GM19455 (cell line): ENCODE results near the gene INTS7.
"Not testable (repeated sequence)": the region's sequence is repeated elsewhere in the genome, so short reads cannot be mapped to it uniquely, and the experiment has no call there.

ENCODE experiments used
- ATAC-seq: cut with Tn5 transposase; IDR thresholded peaks from one replicate; pipeline ENCODE4 v1.9.1; 2021; ENCODE audit not compliant: unreplicated experiment

The INTS7 gene

DNA sequence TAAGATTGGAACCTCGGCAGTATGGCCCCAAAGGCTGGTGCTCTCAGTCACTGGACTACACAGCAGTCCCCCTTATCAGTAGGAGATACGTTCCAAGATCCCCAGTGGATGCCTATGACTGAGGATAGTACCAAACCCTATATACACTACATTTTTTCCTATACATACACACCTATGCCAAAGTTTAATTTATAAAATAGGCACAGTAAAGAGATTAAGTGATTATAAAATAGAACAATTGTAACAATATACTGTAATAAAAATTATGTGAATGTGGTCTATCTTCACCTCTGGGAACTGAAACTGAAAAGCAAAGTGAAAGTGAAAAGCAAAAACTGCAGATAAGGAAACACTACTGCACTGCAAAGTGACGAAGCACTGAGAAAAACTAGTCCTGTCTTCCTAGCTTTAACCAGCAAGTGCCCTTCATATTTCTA, 96.8 kb downstream of the INTS7 start:
- no peak for ATAC-seq

DNA sequence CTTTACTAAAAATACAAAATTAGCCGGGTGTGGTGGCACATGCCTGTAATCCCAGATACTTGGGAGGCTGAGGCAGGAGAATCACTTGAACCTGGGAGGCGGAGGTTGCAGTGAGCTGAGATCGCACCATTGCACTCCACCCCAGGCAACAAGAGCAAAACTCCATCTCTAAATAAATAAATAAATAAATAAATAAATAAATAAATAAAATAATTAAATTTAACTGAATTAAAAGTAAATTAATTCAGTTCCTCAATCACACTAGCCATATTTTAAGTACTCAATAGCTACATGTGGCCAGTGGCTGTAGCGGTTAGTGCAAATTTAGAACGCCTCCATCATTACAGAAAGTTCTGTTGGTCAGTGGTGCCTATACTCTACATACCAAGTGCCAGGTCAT, 97.9 kb downstream of the INTS7 start:
- ATAC-seq, result not testable (repeated sequence)

DNA sequence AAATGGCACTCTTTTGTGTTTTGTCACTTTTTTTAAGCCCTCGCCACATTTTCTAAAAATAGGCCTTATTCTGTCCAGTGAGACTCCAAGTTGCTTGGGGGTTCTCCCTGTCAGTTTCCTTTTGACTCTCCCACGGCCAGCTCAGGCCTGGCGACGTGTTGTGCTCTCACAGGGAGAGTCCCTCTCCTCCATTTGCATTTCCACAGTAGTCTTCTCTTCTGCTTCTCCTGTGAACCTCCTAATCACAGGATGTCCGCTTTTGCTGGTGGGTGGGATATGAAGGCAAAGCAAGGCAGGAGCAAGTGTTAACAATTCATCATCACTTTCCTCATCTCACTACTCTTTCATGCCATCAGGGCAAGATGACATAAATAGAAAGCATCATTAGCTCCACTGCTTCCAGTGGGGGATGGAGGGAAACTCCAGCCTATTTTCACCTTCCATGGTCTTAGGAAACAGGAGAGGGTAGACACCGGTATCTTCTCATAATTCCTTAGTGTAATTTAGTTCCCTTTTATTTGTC, 99.8 kb downstream of the INTS7 start:
- peak; percentile 65 for ATAC-seq

DNA sequence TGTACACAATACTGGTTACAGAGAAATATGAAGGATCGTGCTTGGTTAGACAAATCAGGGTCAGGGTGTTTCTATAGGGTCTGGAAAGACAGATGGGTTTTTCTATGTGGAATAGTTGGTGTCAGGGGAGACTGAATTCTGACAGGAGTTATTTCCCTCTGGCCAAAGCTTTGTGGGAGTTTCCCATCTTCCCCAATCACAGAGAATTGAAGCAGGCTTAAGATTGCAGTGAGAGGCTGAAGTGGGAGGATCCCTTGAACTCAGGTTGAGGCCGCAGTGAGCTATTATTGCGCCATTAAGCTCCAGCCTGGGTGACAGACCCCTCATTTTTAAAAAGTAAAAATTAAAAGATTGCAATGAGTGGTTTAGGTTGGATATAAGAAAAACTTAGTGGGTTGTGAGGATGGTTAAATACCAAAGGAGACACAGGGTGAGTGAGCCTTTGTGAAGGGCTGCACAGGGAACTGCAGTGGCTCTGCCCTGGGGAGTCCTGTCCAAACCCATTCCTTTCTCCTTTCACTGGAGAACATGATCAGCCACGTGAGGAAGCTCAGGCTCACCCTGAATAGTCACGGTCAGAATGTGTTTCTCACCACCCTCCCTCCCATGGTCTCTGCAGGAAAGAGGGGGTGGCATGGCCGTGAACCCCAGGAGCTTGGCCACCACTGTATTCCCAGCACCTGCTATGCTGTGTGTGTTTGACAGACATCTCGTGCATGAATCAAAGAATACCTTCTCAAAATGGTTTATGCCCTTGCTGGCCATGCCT, 101.2 kb downstream of the INTS7 start:
- ATAC-seq, result no peak

DNA sequence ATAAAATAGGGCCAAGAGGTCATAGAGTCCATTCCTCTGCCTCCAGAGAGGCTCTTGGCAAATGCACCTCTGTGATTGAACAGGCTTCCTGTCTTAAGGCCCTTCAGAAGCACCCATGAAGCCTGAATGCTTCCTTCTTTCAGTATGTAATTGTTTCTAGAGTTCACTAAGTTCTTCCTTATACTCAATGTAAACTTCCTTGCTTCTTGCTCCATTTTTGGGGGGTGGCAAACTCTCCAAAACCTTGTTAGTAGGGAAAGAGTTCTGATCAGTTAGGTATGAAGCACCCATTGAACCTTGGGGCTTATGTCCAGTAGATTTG, 102.5 kb downstream of the INTS7 start:
- ATAC-seq, result no peak

DNA sequence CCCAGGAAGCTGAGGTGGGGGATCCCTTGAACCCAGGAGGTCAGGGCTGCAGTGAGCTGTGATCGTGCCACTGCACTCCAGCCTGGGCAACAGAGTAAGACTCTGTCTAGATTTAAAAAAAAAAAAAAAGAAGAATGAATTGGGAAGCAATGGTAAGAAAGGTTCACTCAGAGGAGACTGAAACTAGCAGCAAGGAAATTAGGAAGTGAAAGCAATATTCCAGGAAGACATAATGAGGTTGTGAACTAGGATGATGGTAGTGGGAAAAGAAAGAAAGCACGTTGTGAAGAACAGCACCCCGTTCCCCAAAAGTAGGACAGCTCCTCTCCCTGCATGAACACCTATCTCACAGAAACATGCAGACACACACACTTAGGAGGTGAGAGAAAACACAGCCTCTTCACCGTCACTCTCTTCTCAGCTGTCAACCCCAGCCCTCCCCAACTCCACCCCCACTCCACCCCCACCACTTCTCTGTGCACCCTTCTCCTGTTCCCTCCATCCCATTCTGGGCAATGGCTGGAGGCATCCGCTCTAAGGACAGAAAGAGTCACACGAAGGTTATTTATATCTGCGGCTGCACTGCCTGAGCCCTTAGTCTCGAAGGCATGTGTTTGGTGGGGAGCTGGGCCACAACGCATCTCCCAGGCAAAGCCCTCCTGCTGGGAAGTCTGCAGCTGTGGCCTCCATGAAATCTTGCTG, 103.0 kb downstream of the INTS7 start:
- no peak for ATAC-seq

DNA sequence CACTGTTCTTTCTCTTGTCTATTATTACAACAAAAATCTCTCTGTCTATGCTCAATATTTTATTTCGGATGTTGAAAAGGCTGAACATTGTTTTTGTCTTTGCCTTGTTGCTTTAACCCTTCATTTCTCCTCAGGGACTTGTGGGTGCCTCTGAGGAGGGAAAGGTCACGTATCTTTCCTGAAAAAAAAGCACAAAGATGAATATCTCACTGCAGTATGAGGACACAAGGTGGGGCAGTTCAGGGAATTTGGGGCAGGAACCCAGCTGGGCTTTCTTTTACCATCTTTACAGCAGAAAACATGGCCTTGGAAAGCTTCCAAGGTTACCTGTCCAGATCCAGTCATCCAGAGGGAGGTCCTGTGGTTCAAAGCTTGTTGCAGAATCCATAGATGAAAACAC, 105.7 kb downstream of the INTS7 start:
- ATAC-seq, result no peak

DNA sequence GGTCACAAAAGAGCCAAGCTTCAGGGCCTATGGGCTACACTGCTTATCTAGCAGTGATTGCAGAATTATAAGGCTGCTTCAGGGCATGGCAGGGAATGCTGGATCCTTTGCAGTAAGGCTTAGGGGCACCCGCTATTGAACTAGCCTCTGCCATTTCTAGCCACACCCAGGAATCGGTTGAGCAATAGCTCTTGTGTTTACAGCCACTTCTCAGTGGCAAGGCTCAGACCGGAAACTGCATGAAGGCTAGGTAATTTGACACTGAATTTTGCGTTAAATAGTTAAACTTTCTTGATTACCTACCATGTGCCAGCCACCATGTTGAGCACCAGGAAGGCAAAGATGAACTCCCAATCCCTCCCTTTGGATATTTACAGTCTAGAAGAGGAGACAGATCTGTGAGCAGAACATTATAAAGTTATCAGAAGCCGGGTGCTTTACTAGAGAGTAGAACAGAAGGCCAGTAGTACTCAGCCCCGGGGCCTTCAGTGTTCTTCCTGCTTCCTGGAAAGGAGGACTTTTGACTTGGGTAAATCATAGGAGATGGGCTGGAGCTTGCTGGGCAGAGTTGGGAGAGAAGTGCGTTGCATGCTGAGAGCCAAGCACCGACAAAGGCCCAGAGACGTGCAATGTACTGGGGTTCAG, 106.2 kb downstream of the INTS7 start:
- no peak for ATAC-seq

DNA sequence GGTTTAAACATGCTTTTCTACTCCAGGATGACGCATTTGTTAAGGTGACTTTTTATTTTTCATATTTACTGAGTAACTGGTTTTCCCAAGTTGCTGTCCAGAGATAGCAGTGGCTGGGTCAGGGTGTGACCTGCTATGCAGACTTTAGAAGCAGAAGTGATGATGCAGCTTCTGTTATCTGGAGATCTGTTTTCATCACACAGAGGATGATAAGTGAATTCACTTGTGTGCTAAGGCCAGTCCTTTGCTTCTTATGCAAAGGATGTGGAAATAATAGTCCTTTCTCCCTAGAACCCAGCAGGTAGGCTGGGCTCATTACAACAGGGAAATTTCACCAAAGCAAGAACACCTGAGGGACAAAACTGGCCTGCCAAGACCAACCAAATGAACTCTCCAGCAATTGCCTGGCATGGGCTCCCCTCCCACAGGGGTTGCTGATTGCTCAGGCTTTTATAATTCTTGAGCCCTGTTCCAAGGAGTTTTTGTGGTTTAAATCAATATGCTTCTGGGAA, 107.0 kb downstream of the INTS7 start:
- ATAC-seq, result no peak

DNA sequence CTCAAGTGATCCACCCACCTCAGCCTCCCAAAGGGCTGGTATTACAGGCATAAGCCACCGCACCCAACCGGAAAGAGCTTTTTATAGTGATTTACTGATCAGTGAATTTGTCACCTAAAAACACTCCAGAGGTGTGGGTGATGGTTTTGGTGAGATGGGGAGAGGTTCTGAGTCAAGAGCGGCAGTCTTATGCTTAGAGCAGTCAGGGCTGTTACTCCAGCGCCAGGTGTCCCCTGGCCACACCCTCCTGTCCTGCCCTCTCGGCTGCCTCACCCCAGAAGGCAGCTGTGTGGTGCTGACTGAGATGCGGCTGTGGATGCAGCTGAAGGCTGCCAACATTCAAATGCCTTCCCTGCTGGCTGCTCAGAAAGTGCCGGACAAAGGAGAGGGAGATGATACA, 110.3 kb downstream of the INTS7 start:
- ATAC-seq, result no peak

DNA sequence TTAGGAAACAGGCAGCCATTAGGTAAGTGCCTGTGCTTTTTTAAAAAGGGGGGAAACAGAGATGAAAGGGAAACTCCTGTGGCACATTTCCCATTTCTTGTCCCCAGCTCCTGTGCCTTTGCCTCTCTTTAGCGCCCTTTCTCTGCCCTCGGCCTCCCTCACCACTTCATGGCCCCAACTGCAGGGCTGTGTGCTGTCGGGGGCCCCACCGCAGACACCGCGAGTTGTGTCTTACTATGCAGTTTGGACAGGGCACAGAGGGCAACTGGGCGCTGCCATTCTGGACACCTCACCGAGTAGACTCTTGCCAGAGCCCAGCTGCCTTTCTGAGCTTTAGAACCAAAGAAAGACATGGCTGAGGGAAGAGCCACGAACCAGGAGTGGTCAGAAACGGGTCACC, 111.1 kb downstream of the INTS7 start:
- no peak for ATAC-seq

DNA sequence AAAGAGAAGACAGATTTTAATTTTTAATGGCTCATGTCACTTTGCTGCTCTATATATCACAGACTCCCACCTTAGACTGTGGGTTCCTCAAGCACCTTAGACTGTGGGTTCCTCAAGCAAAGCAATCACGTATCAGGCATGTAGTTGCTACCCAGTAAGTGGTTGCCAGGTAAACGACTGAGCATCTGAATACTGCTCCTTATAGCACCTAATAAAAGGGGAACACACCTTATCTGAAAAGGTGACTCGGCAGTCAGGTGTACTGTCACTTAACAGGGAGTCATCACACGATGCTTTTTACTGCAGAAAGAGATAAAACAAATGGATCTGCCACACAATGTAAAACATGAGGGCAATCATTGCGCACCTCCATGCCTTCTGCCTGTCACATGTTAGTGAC, 112.3 kb downstream of the INTS7 start:
- no peak for ATAC-seq

DNA sequence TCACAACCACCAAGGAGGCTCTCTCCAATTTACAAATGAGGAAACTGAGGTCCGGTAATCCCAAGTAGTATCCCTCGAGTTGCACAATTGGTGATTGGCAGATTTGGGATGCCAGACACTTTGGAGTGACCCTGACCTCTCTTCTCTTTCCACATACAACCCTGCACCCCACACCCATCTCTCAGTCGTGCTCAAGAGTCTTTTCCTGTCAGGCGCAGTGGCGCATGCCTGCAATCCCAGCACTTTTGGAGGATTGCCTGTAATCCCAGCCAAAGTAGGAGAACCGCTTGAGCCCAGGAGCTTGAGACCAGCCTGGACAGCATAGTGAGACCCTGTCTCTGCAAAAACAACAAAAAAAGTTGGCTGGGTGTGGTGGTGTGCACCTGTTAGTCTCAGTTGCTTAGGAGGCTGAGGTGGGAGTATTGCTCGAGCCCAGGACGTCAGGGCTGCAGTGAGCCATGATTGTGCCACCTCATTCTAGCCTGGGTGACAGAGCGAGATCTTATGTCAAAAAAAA, 113.7 kb downstream of the INTS7 start:
- ATAC-seq, result no peak

DNA sequence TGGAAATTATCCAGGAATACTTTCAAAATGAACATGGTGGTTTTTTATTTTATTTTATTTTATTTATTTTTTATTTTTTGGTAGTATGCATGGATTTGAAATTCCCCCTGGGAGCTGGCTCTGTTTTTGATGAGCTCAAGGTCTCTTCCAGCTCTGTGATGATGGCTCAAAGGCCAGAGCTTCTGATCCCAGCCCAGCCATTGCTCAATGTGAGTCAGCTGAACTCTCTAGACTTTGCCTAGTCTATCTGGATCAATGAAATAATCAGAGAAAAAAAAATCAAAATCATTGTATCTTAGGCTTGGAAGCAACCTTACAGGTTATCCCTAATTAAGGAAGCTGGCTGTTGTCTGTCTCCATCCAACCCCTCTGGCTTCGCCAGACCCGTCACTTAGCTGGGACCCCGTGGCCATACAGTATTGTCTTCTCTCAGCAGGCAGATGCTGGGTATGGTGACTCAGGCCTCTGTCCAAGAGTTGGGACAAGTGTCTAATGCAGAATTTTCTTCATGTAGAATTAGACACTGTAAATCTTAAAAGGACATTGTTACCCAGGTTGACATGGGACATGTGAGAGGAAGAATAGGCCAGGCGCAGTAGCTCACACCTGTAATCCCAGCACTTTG, 114.6 kb downstream of the INTS7 start:
- no peak for ATAC-seq

DNA sequence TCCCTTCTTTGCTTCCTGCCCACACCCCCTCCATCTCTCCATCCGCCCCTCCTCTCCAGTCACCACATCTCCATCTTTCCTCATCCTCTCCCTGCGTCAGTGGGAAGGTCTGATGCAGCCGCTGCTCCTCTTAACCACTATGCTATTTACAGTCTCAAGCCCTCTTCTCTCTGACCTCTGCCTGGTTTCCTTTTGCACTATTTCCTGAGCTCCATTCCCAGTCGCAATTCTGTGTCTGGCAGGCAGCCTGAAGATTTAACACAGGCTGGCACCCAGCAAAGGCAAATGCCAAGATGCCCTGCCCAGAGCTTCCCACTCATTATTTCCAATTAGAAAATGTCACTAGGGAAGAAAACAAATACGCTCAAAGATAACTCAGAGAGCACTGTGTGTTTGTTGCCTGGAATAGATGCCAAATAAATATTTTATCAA, 115.2 kb downstream of the INTS7 start:
- no peak for ATAC-seq

DNA sequence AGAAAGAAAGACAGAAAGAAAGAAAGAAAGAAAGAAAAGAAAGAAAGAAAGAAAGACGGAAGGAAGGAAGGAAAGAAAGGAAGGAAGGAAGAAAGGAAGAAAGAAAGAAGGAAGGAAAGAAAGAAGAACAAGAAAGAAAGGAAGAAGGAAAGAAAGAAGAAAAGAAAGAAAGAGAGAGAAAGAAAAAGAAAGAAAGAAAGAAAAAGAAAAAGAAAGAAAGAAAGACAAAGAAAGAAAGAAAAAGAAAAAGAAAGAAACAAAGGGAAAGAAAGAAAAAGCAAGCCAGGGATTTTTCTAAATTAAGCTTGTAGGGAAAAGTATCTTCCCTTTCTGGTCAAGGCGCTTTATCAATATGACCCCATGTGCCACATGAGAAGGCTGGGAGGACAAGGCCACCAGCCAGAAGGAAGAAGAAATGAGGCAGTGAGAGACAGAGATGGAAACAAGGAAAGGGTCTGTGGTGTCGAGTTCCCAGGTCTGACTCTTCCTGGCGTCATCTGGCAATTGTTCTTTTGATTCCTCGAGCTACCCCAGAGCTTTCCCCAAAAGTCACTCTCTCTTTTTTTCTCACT, 116.4 kb downstream of the INTS7 start:
- no peak for ATAC-seq

DNA sequence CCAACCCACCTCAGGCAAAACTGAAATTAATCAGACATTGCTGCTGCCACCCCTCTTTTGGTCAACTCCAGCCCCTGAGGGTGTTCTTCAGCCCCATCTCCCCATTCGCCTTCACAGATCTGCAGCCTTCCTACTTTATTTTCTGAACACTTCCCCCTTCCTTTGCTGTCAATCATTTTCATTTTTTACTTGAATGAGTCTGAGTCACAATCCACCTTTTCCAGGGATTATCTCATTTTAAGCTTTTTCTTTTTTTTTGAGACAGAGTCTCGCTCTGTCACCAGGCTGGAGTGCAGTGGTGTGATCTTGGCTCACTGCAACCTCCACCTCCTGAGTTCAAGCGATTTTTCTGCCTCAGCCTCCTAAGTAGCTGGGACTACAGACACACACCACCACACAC, 118.9 kb downstream of the INTS7 start:
- not testable (repeated sequence) for ATAC-seq

DNA sequence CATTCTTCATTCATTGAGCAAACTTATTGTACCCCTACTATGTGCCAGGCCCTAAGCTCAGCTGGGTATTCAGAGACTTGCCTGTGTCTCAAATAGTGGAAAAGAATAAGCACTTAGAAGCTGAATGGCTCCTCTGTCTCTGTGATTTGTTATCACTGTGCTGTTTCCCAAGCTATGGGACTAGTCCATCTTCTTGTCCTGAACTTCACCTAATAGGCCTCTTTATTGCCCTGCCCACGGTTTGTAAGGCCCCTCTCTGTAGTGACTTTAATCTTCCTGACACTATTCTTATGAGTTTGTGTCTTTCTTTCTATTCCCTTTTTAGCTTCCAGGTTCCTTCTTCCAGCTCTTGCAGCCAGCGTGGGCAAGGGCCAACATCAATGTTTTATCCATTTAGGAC, 119.4 kb downstream of the INTS7 start:
- ATAC-seq, result no peak

DNA sequence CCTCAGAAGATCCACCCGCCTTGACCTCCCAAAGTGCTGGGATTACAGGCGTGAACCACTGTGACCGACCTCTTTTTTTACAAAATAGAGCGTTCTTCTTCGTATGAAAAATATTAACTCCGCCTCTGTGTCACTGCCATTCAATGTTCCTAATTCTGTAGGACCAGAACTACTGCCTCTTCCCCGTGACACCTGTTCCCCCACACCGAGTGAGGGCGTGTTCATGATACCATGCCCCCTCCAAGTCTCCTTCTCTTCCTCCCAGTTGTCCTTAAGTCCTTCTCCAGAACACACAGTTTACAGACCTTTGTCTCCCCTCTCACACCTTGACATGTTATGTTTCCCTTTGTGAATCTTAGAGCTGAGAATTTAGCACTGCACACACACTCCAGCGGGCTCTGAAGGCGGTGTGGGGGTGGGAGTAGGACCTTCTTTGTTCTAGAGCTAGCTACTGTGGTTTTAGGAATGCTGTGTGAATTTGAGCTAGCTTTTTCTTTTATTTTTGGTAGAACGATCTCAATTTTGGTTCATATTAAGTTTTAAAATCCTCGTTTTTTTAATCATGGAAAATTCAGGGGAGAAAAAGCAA, 122.4 kb downstream of the INTS7 start:
- ATAC-seq, result no peak

DNA sequence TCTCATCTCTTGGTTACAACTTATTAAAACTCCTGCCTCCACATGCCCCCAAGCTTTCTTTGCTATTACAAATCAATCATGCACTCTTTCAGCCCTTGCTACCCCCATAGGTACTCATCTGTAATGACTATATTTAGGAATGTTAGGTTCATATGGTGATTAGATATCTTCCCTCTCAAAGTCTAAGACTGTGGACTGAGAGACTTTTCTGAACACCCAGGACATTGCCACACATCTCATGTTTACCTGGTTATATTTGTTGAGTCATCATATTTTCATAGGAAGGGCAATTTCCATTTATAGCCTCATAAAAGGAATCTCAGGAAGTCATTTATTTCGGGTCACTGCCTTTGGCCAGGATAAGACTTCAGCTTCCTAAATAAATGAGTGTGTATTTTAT, 123.3 kb downstream of the INTS7 start:
- no peak for ATAC-seq
